ENCODE measurements around the gene ITPKB. TPM values are rescaled to one million over a fixed set of nuclear protein-coding genes. Genes with fewer than 3 reads are reported as not detected.

The ITPKB gene
- total and polyA plus RNA-seq, 4 donors, result 2.1 to 31.8 (median 11.7) TPM

DNA sequence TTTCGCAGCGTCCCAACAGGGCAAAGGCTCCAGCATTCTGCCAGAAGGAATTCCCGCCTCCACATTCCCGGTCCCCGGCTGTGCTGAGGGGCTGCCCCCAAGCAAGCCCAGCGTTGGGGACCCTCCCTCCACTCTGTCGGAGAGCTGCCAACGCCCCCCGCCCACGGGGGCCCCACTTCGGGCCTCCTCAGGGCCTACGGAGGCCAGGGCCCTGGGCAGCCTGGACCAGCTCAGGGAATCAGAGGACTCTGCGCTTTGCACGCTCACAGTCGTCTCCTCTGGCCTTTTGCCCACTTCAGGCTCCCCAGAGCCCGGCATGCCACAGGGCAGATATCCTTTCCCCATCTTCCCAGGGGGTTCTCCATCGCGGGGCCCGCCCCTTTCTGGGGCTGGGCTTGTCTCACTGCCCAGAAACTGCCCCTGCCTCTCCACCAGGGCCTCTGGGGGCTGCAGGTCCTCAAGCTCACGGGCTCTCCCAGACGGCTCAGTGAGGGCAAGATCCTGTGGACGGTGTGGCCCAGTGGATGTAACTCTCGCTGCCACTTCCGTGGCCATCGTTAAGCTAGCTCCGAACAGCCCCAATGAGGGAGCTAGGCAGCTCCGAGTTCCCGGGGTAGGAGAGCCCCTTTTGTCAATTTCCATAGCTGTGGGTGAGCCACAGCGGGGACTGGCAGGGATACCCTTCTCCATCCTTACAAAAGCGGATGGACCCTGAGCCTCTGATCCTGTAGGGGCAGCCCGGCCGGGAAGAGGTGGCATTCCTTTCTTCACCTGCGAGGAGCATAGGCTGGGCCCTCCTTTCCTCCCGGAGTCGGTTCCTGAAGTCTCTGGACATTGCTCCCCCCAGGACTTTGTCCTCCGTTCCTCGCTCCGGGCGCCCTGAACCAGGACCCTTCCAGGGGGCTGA is 2.8 kb downstream of the ITPKB start:
- no peak overlapping the region for H3K4me3 ChIP-seq (ENCODE audit: low read length in 2 of 2)
- H3K9me3 ChIP-seq (ENCODE audit: control insufficient read depth, low read length), result no peaks in the 10 kb centered on the region
- DNase-seq (peak; percentile 53 to 68), ATAC-seq (ENCODE audit: low FRiP score) (no peak)
- H3K27me3 ChIP-seq (ENCODE audit: control insufficient read depth in 1 of 2, insufficient read depth in 2 of 2, low read length in 1 of 2), result no peaks in the 10 kb centered on the region
- no peaks in the 10 kb centered on the region for H3K4me1 ChIP-seq (ENCODE audit: control insufficient read depth in 1 of 2, insufficient read depth in 2 of 2, low read length in 2 of 2)
- H3K27ac ChIP-seq (ENCODE audit: low read depth in 1 of 2, low read length in 2 of 2), result no peak overlapping the region
- WGBS, 2 donors, result 21 to 31% methylated on average over 39 of the region's 39 CpGs
- intact Hi-C loops (cut with DNase I), result loop anchor here (5.0 kb wide), 5 partner anchors 39 to 189 kb away; partner anchors contain the start of gene STUM (in 1 of the 2)
- no peaks in the 10 kb centered on the region for H3K36me3 ChIP-seq (ENCODE audit: control insufficient read depth in 1 of 2, insufficient read depth in 2 of 2, low read length in 1 of 2)

DNA sequence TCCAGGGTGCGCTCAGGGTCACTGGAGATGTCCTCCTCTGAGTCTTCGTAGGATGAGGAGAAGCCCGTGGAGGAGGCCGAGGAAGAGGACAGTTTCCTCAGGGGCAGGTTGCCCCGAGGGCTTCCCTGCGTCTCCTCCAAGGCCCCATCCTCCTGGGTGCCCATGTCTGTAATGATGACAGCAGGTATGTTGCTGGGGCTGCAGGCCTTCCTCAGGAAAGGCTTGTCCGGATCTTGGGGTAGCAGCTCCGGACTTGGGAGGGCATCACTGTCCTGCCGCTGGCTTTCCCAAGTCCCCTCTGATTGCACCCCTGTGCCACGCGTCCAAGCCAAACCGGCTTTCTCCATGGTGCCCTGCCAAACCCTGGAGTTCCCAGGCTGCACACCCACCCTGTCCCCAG is 3.5 kb downstream of the ITPKB start:
- Histone ChIP-seq H3K9me3 (ENCODE audit: control insufficient read depth, low read length) (no peaks in the 10 kb centered on the region), H3K4me1 (ENCODE audit: control insufficient read depth in 1 of 2, insufficient read depth in 2 of 2, low read length in 2 of 2) (peaks cover 0 to 5% of the 10 kb centered on the region in 2 donors), H3K36me3 (ENCODE audit: control insufficient read depth in 1 of 2, insufficient read depth in 2 of 2, low read length in 1 of 2) (no peaks in the 10 kb centered on the region), H3K27ac (ENCODE audit: low read depth in 1 of 2, low read length in 2 of 2) (no peak overlapping the region), H3K4me3 (ENCODE audit: low read length in 2 of 2) (no peak overlapping the region), H3K27me3 (ENCODE audit: control insufficient read depth in 1 of 2, insufficient read depth in 2 of 2, low read length in 1 of 2) (no peaks in the 10 kb centered on the region)
- 47 to 52% methylated on average over 12 of the region's 12 CpGs for WGBS, 2 donors
- ATAC-seq (ENCODE audit: low FRiP score), result no peak
- intact Hi-C loops (cut with DNase I), result loop anchor here (5.0 kb wide), 5 partner anchors 38 to 188 kb away; partner anchors contain the start of gene STUM (in 1 of the 2)
- no peak for DNase-seq

DNA sequence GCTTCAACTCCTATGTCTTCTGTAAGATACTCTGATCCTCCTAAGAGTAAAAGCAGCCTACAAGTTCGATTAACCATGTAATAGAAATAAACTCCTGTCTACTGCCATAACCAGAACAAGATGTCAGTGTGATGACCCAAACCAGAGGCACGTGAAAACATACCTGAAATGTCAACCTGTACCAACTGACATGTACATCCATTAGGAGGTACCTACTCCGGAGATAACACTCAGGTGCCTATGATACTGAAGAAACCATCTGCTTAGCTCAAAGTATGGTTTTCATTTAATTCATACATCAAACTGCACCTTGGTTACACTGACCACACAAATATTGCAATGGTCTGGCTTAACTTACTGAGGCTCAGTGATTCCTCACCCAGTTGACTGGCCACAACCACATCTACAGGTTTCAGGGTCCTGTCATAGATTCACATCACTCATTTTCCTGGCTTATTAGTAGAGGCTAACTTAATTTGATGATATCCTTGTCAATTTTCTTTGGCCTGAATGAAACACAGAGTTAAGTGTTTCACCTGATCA is 4.4 kb downstream of the ITPKB start:
- Histone ChIP-seq H3K9me3 (ENCODE audit: control insufficient read depth, low read length) (no peaks in the 10 kb centered on the region), H3K4me1 (ENCODE audit: control insufficient read depth in 1 of 2, insufficient read depth in 2 of 2, low read length in 2 of 2) (peaks cover 0 to 5% of the 10 kb centered on the region in 2 donors), H3K4me3 (ENCODE audit: low read length in 2 of 2) (no peak overlapping the region), H3K36me3 (ENCODE audit: control insufficient read depth in 1 of 2, insufficient read depth in 2 of 2, low read length in 1 of 2) (no peaks in the 10 kb centered on the region), H3K27me3 (ENCODE audit: control insufficient read depth in 1 of 2, insufficient read depth in 2 of 2, low read length in 1 of 2) (no peaks in the 10 kb centered on the region), H3K27ac (ENCODE audit: low read depth in 1 of 2, low read length in 2 of 2) (no peak overlapping the region)
- no peak for DNase-seq
- intact Hi-C loops (cut with DNase I), result loop anchor here (5.0 kb wide), 5 partner anchors 37 to 187 kb away; partner anchors contain the start of gene STUM (in 1 of the 2)
- 56 to 62% methylated on average over 3 of the region's 3 CpGs for WGBS, 2 donors
- no peak for ATAC-seq (ENCODE audit: low FRiP score)

DNA sequence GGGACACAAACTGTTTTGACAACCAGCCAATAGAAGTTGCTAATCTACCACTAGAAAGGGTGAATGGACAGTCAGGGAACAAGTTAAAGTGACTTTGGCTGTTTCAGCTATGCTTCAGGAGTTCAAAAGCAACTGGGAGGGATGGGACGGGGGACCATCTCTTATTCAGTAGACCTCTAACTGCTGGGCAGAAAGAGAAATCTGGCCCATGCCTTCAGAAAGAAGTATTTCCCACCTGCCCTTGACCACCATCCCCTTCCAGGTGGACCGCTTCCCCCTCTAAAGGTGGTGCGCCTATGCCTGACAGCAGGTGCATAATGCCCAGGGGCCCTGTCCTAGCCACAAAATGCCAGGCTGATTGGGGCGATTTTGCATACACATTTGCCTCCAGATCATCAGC is 5.2 kb downstream of the ITPKB start:
- no peak for ATAC-seq (ENCODE audit: low FRiP score)
- intact Hi-C loops (cut with DNase I), result no loop called here

DNA sequence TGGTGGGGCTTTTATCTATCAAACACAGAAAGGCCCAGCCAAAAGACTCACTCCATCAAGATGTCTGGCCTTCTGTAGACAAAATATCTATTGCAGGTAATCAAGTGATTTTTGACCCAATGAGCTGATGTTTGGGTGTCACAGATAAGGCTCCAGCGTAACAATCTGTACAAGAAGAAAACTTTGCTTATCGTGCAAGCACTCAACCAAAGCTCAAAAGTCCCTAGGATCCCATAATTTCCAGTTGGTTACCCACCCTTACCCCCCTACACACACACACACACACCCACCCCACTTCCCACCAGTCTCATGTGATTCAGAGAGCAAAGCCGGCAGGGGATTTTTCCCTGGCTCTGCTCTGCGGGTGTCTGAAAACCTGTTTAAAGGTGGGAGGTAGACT is 5.8 kb downstream of the ITPKB start:
- H3K27ac ChIP-seq (ENCODE audit: low read depth in 1 of 2, low read length in 2 of 2), result no peak overlapping the region
- H3K9me3 ChIP-seq (ENCODE audit: control insufficient read depth, low read length), result no peaks in the 10 kb centered on the region
- ATAC-seq (ENCODE audit: low FRiP score) (no peak), DNase-seq (no peak)
- H3K27me3 ChIP-seq (ENCODE audit: control insufficient read depth in 1 of 2, insufficient read depth in 2 of 2, low read length in 1 of 2), result no peaks in the 10 kb centered on the region
- H3K36me3 ChIP-seq (ENCODE audit: control insufficient read depth in 1 of 2, insufficient read depth in 2 of 2, low read length in 1 of 2), result no peaks in the 10 kb centered on the region
- intact Hi-C loops (cut with DNase I), result no loop called here
- H3K4me1 ChIP-seq (ENCODE audit: control insufficient read depth in 1 of 2, insufficient read depth in 2 of 2, low read length in 2 of 2), result peaks cover 0 to 5% of the 10 kb centered on the region in 2 donors
- H3K4me3 ChIP-seq (ENCODE audit: low read length in 2 of 2), result no peak overlapping the region
- WGBS, 2 donors, result 25 to 39% methylated on average over 4 of the region's 4 CpGs

More for the DNA sequence above, 5.2 kb downstream of the ITPKB start:
- peaks cover 0 to 5% of the 10 kb centered on the region in 2 donors for H3K4me1 ChIP-seq (ENCODE audit: control insufficient read depth in 1 of 2, insufficient read depth in 2 of 2, low read length in 2 of 2)
- no peaks in the 10 kb centered on the region for H3K27me3 ChIP-seq (ENCODE audit: control insufficient read depth in 1 of 2, insufficient read depth in 2 of 2, low read length in 1 of 2)
- DNase-seq, result no peak
- WGBS, 2 donors, result 65 to 77% methylated on average over 4 of the region's 4 CpGs
- no peaks in the 10 kb centered on the region for H3K9me3 ChIP-seq (ENCODE audit: control insufficient read depth, low read length)
- no peak overlapping the region for H3K27ac ChIP-seq (ENCODE audit: low read depth in 1 of 2, low read length in 2 of 2)
- no peak overlapping the region for H3K4me3 ChIP-seq (ENCODE audit: low read length in 2 of 2)
- H3K36me3 ChIP-seq (ENCODE audit: control insufficient read depth in 1 of 2, insufficient read depth in 2 of 2, low read length in 1 of 2), result no peaks in the 10 kb centered on the region

DNA sequence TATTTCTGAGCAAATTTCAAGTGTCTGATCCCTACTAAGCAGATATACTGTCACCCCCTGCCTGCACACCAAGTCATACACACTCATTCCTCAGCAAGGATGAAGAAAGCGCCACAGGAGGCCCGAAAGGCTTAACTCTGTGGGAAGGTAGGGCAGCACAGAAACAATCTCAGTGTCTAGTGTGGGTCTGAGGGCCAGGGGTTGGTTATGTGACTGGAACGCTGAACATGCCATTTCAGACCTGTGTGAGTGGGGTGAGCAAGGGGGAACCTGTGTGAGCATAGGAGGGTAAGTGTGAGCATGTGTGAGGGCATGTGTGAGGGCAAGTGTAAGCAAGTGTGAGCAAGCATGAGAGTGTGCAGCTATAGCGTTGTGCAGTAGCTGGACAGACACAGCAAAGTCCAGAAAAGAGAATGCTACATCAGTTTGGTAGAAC is 6.2 kb downstream of the ITPKB start:
- Histone ChIP-seq H3K27me3 (ENCODE audit: control insufficient read depth in 1 of 2, insufficient read depth in 2 of 2, low read length in 1 of 2) (no peaks in the 10 kb centered on the region), H3K4me3 (ENCODE audit: low read length in 2 of 2) (no peak overlapping the region), H3K36me3 (ENCODE audit: control insufficient read depth in 1 of 2, insufficient read depth in 2 of 2, low read length in 1 of 2) (no peaks in the 10 kb centered on the region), H3K4me1 (ENCODE audit: control insufficient read depth in 1 of 2, insufficient read depth in 2 of 2, low read length in 2 of 2) (peaks cover 0 to 5% of the 10 kb centered on the region in 2 donors), H3K9me3 (ENCODE audit: control insufficient read depth, low read length) (no peaks in the 10 kb centered on the region), H3K27ac (ENCODE audit: low read depth in 1 of 2, low read length in 2 of 2) (peak overlapping the region in 1 of 2 donors; percentile 21)
- intact Hi-C loops (cut with DNase I), result no loop called here
- WGBS, 2 donors, result 33 to 45% methylated on average over 4 of the region's 4 CpGs
- DNase-seq (no peak), ATAC-seq (ENCODE audit: low FRiP score) (no peak)

DNA sequence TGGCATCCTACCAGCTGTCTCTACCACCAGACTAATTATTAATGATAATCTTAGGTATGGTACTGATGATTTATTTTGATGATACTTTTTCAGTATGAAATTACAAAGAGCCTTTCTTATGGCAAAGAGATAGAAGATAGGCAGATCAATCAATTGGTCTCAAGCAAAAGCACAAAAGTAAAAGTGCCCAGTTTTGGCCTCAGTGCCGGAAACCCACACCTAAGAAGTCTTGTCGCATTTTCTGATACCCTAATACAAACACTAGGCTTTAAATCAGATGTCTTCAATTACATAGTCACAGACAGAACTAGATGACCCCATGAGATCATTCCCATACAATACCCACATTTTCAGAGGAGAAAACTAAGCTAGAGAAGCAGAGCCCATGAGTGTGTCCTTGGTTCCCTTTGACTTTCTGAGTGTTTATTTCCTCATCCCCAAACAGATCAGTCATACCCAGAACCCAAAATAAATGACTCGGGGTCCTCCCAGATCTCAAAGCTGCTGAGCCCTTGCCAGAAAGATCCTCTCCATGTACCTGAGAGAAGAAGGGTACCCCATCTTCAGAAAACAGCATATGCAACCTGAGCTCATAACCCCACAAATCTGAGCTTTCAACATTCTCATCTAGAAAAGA is 7.7 kb downstream of the ITPKB start:
- DNase-seq, result no peak
- no peak overlapping the region for H3K27ac ChIP-seq (ENCODE audit: low read depth in 1 of 2, low read length in 2 of 2)
- no peak overlapping the region for H3K4me3 ChIP-seq (ENCODE audit: low read length in 2 of 2)
- peaks cover 0 to 5% of the 10 kb centered on the region in 2 donors for H3K4me1 ChIP-seq (ENCODE audit: control insufficient read depth in 1 of 2, insufficient read depth in 2 of 2, low read length in 2 of 2)
- H3K36me3 ChIP-seq (ENCODE audit: control insufficient read depth in 1 of 2, insufficient read depth in 2 of 2, low read length in 1 of 2), result no peaks in the 10 kb centered on the region
- no peaks in the 10 kb centered on the region for H3K27me3 ChIP-seq (ENCODE audit: control insufficient read depth in 1 of 2, insufficient read depth in 2 of 2, low read length in 1 of 2)
- ATAC-seq (ENCODE audit: low FRiP score), result no peak
- H3K9me3 ChIP-seq (ENCODE audit: control insufficient read depth, low read length), result no peaks in the 10 kb centered on the region
- 48 to 57% methylated on average over 3 of the region's 3 CpGs for WGBS, 2 donors
- intact Hi-C loops (cut with DNase I), result no loop called here

DNA sequence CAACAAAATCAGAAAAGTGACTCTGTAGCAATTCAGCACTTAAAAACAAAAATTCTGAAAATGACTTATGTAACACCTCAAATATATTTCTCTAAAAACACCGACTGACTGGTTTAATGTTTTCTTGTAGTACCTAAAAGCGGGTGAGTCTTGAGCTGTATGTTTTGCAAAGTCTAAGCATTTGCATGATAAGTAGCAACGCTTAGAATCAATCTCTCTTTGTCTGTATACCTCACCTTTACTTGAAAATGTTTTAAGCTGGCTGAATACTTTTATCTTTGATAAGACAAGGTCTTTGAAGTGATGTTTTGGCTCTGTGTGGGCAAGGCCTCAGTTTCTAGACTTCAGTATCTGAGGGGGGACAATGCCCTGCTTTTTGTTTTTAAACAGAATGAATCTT is 8.2 kb downstream of the ITPKB start:
- intact Hi-C loops (cut with DNase I), result no loop called here
- no peaks in the 10 kb centered on the region for H3K36me3 ChIP-seq (ENCODE audit: control insufficient read depth in 1 of 2, insufficient read depth in 2 of 2, low read length in 1 of 2)
- no peaks in the 10 kb centered on the region for H3K9me3 ChIP-seq (ENCODE audit: control insufficient read depth, low read length)
- 16 to 21% methylated on average over 3 of the region's 3 CpGs for WGBS, 2 donors
- DNase-seq (no peak), ATAC-seq (ENCODE audit: low FRiP score) (no peak)
- H3K4me3 ChIP-seq (ENCODE audit: low read length in 2 of 2), result no peak overlapping the region
- no peaks in the 10 kb centered on the region for H3K27me3 ChIP-seq (ENCODE audit: control insufficient read depth in 1 of 2, insufficient read depth in 2 of 2, low read length in 1 of 2)
- no peak overlapping the region for H3K27ac ChIP-seq (ENCODE audit: low read depth in 1 of 2, low read length in 2 of 2)
- H3K4me1 ChIP-seq (ENCODE audit: control insufficient read depth in 1 of 2, insufficient read depth in 2 of 2, low read length in 2 of 2), result peaks cover 0 to 5% of the 10 kb centered on the region in 2 donors
